HepG2 (cell line): Measurements from ENCODE around the gene PTGDS. TPM values are rescaled to one million over a fixed set of nuclear protein-coding genes. Genes with fewer than 3 reads are reported as not detected.

Experiments
- ARID5B ChIP-seq: IDR thresholded peaks from 2 replicates; pipeline ENCODE4 v1.4.0; 2020; ENCODE audit warnings: mild to moderate bottlenecking, missing genetic modification reagents
- CREB1 ChIP-seq, 2 experiments: fragments of 450-650 bp in 1 of 2; IDR thresholded peaks; 2 replicates each; pipeline ENCODE4 v1.6.1; 2016 to 2017; ENCODE audit warnings: control low read depth in 1 of 2, mild to moderate bottlenecking in 1 of 2, missing compliant biosample characterization in 1 of 2, missing genetic modification characterization in 1 of 2
- ELK4 ChIP-seq: sonication (generic); formaldehyde crosslinking; IDR thresholded peaks from 2 replicates; pipeline ENCODE4 v1.9.0; 2021; ENCODE audit warnings: missing genetic modification reagents, borderline replicate concordance
- HMG20B ChIP-seq: conservative IDR thresholded peaks from 2 replicates; pipeline ENCODE4 v1.6.1; 2016; ENCODE audit warnings: missing genetic modification reagents, missing compliant biosample characterization
- HNRNPH1 ChIP-seq: fragments of 200-400 bp; formaldehyde crosslinking; optimal IDR thresholded peaks from 2 replicates; pipeline ENCODE3; 2017; ENCODE audit warnings: mild to moderate bottlenecking, low read depth, low read length
- JUN ChIP-seq: sonication (generic); formaldehyde crosslinking; IDR thresholded peaks from 2 replicates; pipeline ENCODE4 v1.4.0; 2020; ENCODE audit warnings: mild to moderate bottlenecking, missing genetic modification reagents
- MED1 ChIP-seq: sonication (generic); formaldehyde crosslinking; IDR thresholded peaks from 2 replicates; pipeline ENCODE4 v1.4.0; 2020; ENCODE audit warnings: missing genetic modification reagents
- PRDM15 ChIP-seq: sonication (generic); formaldehyde crosslinking; IDR thresholded peaks from 2 replicates; pipeline ENCODE4 v1.4.0; 2020; ENCODE audit warnings: missing genetic modification reagents
- RAD51 ChIP-seq: fragments of 450-650 bp; IDR thresholded peaks from 2 replicates; pipeline ENCODE4 v1.6.1; 2016; ENCODE audit warnings: borderline replicate concordance
- SIX4 ChIP-seq: sonication (generic); formaldehyde crosslinking; IDR thresholded peaks from 2 replicates; pipeline ENCODE4 v1.4.0; 2020; ENCODE audit warnings: missing genetic modification reagents
- SOX5 ChIP-seq: IDR thresholded peaks from 2 replicates; pipeline ENCODE4 v1.6.1; 2016; ENCODE audit warnings: borderline replicate concordance
- TBP ChIP-seq: sonication (generic); formaldehyde crosslinking; IDR thresholded peaks from 2 replicates; pipeline ENCODE4 v1.5.0; 2020; ENCODE audit warnings: missing genetic modification reagents
- ZNF253 ChIP-seq: sonication (generic); formaldehyde crosslinking; IDR thresholded peaks from 2 replicates; pipeline ENCODE4 v1.8.0; 2022; ENCODE audit warnings: mild to moderate bottlenecking, missing genetic modification reagents, borderline replicate concordance
- ZNF451 ChIP-seq: sonication (generic); formaldehyde crosslinking; IDR thresholded peaks from 2 replicates; pipeline ENCODE4 v1.5.0; 2020; ENCODE audit warnings: mild to moderate bottlenecking, missing genetic modification reagents
- ZNF512 ChIP-seq: sonication (generic); formaldehyde crosslinking; IDR thresholded peaks from 2 replicates; pipeline ENCODE4 v1.4.0; 2020; ENCODE audit warnings: mild to moderate bottlenecking, missing genetic modification reagents
- polyA plus RNA-seq, 8 experiments: library from polyadenylated mRNA; depleted of rRNA in 3 of 8; stranded (reverse) in 7 of 8; unstranded in 1 of 8; fragments of >200 nt; fragmentation: Illumina TruSeq in 4 of 8; extraction: Trizol in 4 of 8; gene quantifications; 2 replicates each; pipeline versions ENCODE4 v1.2.1 to v1.2.3, GENCODE V29; 2011 to 2016; ENCODE audit warnings: low read depth in 4 of 8, missing spikeins in 1 of 8, mixed read lengths in 1 of 8; ENCODE audit not compliant: insufficient read depth in 1 of 8
- total RNA-seq, 5 experiments: library from RNA; depleted of rRNA; stranded (reverse); fragments of >200 nt; fragmentation: Illumina TruSeq; extraction: Trizol; gene quantifications; 2 replicates each; pipeline ENCODE4 v1.2.3, GENCODE V29; 2016; ENCODE audit warnings: low read depth in 1 of 5
- TF ChIP-seq, protein P1 (sequence below): sonication (generic); formaldehyde crosslinking; IDR thresholded peaks from 2 replicates; pipeline ENCODE4 v1.4.0; 2020; ENCODE audit warnings: missing genetic modification reagents

Gene PTGDS
- total and polyA plus RNA-seq, 2 of the 13 experiments (the other 11 are each of a cell fraction or from before 2014, with no cell fraction given): 0.33 to 0.50 TPM

GRCh38 chr9:136996361-136997292, 19.3 kb downstream of the PTGDS start, which contains the start of gene CLIC3 (continued):
- TF ChIP-seq RAD51: no peak
- TF ChIP-seq ZNF512 (CRISPR knock-in tag): no peak
- no peak for TF ChIP-seq PRDM15 (CRISPR knock-in tag)
- no peak for TF ChIP-seq ELK4 (CRISPR knock-in tag)
- peak; percentile 68 for TF ChIP-seq SIX4 (CRISPR knock-in tag)
- 0 out of 2 replicates have a peak, but pooled peaks have one; percentile 21 for TF ChIP-seq ARID5B (CRISPR knock-in tag)
- no peak for TF ChIP-seq JUN (CRISPR knock-in tag)
- no peak for TF ChIP-seq HNRNPH1
- TF ChIP-seq ZNF253: no peak
- TF ChIP-seq HMG20B (CRISPR knock-in tag): no peak
- TF ChIP-seq, protein P1, sequence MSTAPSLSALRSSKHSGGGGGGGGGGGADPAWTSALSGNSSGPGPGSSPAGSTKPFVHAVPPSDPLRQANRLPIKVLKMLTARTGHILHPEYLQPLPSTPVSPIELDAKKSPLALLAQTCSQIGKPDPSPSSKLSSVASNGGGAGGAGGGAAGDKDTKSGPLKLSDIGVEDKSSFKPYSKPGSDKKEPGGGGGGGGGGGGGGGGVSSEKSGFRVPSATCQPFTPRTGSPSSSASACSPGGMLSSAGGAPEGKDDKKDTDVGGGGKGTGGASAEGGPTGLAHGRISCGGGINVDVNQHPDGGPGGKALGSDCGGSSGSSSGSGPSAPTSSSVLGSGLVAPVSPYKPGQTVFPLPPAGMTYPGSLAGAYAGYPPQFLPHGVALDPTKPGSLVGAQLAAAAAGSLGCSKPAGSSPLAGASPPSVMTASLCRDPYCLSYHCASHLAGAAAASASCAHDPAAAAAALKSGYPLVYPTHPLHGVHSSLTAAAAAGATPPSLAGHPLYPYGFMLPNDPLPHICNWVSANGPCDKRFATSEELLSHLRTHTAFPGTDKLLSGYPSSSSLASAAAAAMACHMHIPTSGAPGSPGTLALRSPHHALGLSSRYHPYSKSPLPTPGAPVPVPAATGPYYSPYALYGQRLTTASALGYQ (CRISPR knock-in tag): no peak
- TF ChIP-seq MED1: no peak
- TF ChIP-seq TBP (CRISPR knock-in tag): no peak
- no peak for TF ChIP-seq SOX5
- TF ChIP-seq ZNF451: no peak
- TF ChIP-seq CREB1 (IDR thresholded peaks at IDR 0.05): no peak
- no peak for TF ChIP-seq CREB1 (CRISPR knock-in tag; IDR thresholded peaks at IDR 0.05)
